ENCODE results near the gene CMTM3.

- no peak for TF ChIP-seq POLR2AphosphoS5 (IDR thresholded peaks at IDR 0.05)
- no peak for TF ChIP-seq EP300 (IDR thresholded peaks at IDR 0.05)
Measured at GRCh38 chr16:66619534-66620428, 15.3 kb downstream of the CMTM3 start.
